Retina (tissue), 1 donor: ENCODE data around the gene ARRDC5.
"Not testable (repeated sequence)": the region's sequence is repeated elsewhere in the genome, so short reads cannot be mapped to it uniquely, and the experiment has no call there.

Experiments
- DNase-seq: peaks from one replicate; pipeline ENCODE4 v3.0.0-alpha.2; 2016

The ARRDC5 gene

DNA sequence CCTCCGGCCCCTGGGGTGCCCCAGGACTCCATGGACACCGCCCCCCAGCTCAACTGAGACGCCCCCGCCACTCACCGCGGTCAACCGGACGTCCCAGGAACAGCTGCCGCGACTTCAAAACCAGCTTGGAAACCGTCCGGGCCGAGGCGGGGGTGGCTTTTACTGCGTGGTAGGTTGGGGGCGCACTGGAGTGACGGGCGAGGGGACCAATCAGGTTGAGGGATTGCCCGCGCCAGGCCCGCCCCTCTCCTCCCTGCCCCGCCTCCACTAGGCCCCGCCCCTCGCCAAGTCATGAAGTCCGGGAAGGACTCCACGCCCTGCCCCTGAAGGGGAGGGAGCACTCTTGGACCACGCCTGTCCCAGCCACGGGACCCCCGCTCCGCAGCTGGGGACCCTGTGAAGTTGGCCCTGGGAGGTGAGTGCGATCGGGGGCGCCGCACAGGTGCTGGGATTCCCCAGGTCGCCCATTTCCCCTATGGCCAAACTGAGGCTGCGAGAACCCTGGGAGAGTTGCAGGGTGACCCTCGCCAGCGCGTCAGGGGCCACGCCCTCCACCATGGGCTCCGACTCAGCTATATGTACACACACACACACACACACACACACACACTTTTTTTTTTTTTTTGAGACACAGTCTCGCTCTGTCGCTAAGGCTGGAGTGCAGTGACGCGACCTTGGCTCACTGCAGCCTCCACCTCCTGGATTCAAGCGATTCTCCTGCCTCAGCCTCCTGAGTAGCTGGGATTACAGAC is 35.0 kb downstream of the ARRDC5 start, which contains the start of gene PLIN3:
PLIN3 (minus strand) TSS at position 134 of the 752 bp plus-strand sequence. CDS start 6,273 bp downstream, outside the sequence.
- peak; percentile 88 for DNase-seq

DNA sequence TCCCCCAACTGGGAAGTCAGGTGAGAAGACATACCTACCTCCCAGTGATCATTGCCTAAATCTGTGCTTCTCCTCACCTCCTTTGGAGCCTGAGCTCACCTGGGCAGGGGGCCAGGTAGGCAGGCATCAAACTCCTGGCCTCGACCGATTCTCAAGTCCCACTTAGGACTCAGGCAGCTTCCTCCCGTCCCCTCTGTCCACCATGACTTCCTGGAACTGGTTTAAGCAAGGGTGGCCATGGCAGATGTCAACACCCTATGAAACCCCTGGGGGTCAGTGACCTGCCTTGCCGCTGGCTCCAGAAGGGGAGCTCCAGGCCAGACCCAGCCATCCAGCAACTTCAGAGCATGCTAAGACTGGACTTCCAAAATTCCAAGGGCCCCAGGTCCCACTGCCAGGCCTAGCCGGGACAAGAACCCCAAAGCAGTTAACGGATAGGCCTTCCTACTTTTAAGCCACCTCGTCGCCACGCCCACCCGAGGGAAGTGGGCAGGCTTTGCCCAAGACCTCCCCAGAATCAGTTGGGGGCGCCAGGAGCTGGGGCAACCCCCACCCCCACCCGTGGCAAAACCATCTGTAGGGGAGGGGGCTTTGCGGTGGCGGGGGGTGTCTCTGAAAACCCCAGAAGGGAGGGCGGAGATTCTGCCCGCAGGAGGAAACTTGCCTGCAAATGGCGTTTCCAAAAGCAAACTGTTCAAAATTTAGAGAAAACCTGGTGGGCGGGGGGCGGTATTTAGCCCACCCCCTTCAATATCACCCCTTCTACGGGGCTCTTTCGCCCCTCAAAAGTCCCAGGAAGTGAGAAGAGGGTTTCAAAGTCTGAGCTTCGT is 35.9 kb downstream of the ARRDC5 start:
- peak; percentile 35 for DNase-seq

DNA sequence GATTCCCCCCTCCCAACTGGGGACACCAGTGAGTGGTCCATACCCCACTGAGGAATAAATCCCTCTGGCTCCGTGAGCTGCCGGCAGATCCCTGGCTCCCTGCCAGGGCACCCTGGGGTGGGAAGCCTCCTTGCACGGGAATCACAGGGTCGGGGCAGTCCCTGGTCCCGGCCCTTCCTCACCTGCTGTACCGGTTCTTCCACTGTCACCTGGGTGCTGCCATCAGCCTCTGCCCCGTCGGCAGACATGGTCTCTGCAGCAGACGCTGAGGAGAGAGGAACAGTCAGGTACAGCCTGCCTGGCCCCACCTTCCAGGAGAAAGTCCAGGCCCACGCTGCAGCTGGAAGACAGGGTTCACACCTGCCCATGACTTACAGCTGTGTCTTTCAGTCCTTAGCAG is 41.5 kb downstream of the ARRDC5 start:
- DNase-seq: no peak

DNA sequence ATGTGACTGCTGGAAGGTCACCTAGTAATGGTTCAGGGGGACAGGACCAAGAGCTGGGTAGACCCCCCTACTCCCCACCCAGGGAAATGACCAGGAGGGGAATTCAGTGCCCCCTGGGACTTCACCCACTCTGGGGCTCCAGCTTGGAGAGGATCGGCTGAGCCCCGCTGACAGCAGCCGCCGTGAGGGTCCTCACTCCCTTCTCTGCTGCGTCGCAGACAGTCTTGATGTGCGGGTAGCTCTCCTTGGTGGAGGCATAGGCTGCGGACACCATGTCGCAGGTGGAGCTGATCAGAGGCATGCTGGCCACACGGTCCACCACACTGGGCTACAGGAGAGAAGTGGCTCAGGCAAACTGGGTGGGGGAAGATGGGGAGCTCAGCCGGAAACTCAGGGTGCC is 43.0 kb downstream of the ARRDC5 start:
- DNase-seq: no peak

DNA sequence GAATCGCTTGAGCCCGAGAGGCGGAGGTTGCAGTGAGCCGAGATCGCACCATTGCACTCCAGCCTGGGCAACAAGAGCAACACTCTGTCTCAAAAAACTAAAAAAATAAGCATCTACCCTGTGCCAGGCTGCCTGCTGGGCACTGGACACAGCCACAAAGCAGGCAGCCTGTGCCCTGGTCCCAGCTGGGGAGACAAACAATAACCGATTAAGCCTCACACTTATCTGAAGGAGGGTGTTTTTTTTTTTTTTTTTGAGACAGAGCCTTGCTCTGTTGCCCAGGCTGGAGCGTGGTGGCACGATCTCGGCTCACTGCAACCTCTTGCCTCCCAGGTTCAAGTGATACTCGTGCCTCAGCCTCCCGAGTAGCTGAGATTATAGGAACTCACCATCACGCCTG is 46.2 kb downstream of the ARRDC5 start:
- DNase-seq: not testable (repeated sequence)

DNA sequence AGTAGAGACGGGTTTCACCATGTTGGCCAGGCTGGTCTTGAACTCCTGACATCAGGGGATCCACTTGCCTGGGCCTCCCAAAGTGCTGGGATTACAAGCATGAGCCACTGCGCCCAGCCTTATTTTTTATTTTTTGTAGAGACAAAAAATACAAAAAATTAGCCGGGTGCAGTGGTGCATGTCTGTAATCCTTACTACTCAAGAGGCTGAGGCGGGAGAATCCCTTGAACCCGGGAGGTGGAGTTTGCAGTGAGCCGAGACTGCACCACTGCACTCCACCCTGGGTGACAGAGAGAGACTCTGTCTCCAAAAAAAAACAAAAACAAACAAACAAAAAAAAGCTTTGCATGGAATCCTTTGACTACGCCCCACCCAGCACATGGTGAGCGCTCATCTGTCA is 49.2 kb downstream of the ARRDC5 start:
- DNase-seq: not testable (repeated sequence)

DNA sequence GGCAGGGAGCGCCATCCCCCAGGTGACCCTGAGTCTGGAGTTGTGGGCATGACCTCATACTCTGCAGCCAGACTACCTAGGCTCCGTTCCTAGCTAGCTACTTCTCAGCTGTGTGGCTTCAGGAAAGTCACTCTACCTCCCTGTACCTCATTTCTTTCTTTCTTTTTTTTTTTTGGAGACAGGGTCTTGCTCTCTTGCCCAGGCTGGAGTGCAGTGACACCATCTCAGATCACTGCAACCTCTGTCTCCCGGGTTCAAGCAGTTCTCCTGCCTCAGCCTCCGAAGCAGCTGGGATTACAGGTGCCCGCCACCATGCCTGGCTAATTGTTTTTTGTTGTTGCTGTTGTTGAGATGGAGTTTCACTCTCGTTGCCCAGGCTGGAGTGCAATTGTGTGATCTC is 50.2 kb downstream of the ARRDC5 start:
- DNase-seq: no peak

DNA sequence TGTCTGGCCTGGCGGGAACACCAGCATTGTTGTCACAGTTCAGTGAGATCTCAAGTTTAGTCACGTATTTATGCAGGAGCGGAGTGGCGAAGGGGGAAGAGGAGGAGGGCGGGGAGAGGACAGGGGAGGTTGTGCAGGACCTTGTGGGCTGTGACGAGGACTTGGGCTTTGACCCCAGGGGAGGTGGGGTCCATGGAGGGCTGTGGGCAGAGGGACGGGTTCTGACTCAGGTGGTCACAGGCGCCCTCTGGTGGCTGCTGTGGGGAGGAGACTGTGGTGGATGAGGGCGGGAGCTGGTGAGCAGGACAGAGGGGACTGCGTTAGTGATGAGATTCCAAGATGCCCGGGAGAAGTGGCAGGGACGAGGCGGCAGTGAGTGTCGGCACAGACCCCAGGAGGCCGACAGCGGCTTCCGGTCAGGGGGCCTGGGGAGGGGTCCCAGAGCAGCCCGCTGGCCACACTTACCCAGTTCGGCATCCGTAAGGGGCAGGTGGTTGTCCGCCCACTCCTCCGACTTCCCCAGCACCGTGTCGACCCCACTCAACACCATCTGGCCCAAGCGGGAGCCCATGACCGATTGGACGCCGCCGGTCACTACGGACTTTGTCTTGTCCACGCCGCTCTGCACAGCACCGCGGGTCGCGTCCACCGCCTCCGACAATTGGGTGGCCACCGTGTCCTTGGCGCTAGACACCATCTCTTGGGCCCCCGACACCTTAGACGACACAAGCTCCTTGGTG is 51.0 kb downstream of the ARRDC5 start:
- peak; percentile 77 for DNase-seq

DNA sequence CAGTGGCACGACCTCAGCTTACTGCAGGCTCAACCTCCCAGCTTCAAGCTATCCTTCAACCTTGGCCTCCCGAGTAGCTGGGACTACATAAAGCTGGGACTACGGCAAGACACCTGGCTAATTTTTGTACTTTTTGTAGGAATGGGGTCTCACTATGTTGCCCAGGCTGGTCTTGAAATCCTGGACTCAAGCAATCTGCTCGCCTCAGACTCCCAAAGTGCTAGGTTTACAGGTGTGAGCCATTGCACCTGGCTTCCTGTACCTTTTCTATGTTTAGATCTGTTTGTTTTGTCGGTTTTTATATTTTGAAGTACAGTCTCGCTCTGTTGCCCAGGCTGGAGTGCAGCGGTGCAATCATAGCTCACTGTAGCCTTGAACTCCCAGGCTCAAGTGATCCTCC is 53.7 kb downstream of the ARRDC5 start:
- no peak for DNase-seq

DNA sequence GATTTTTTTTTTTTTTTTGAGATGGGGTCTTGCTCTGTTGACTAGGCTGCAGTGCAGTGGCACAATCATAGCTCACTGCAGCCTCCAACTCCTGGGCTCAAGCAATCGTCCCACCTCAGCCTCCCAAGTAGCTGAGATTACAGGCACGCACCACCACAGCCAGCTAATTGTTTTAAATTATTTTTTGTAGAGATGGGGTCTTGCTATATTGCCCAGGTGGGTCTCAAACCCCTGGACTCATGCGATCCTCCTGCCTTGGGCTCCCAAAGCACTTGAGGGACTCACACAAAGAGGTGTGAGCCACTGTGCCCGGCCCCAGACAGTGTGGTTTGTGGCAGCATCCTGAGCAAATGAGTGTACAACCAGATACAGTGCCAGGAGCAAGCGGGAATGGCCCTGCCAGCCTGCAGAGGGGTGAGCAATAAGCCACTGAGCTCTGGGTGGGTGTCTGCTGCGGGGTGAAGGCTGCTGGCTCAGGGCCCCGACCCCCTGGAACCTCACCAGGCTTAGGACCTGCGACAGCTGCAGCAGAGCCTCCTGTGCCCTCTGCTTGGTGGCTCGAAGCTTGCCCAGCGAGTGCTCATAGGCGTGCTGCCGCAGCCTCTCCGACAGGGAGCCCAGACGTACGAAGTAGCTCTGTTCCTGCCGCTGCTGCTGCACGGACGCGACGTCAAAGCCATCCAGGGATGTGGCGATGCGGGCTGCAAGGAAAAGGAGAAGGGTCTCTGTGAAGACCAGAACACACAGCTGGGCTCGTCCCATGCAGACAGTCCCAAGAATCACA is 55.3 kb downstream of the ARRDC5 start:
- no peak for DNase-seq

DNA sequence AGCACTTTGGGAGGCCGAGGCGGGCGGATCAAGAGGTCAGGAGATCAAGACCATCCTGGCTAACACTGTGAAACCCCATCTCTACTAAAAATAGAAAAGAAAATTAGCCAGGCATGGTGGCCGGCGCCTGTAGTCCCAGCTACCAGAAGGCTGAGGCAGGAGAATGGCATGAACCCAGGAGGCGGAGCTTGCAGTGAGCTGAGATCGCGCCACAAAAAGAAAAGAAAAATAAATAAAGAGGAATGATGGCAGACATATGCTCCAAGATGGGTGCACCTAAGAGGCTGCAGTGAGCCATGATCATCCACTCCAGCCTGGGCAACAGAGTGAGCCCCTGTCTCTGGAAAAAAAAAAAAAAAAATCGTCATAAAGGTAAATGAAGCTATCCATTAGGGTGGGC is 56.7 kb downstream of the ARRDC5 start:
- not testable (repeated sequence) for DNase-seq

DNA sequence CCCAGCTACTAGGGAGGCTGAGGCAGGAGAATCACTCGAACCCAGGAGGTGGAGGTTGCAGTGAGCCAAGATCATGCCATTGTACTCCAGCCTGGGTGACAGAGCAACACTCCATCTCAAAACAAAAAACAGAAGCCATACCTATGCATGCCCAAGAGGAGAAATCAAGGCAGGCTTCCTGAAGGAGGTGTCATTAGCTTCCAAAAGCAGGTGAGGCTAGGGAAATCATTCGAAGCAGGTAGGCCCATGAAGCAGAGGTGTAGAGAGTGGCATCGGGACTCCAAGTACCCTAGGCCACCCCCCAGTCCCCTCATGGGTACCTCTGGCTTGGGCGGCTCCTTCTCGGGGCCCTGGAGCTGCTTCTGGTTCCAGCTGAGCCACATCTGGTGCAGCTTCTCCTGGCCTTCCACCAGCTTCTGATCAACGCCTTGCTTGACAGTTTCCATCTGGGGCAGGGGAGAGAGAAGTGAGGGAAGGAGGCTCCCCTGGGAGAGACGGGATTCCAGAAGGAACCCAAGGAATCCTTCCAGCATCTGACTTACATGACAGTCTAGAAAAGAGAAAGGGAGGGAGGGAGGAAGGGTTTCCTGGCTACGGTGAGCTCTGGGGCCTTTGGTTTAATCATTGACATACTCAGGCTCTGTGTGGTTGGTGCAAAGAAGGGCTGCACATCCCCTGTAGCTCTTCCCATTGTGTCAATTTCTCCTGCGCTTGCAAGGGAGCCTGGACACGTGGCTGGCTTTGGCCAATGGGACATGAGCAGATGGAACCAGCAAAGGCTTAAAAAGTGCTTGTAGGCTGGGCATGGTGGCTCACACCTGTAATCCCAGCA is 58.1 kb downstream of the ARRDC5 start:
- DNase-seq: no peak

DNA sequence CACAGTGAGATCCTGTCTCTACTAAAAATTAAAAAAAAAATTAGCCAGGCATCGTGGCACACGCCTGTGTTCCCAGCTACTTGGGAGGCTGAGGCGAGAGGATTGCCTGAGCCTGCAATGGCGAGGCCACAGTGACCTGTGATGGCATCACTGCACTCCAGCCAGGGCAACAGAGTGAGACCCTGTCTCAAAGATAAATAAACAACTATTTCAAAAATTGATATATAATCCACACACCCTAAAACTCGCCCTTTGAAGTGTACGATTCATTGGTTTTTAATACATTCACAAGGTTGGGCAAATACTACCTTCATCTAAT is 59.1 kb downstream of the ARRDC5 start:
- no peak for DNase-seq
